ENCODE results near the gene CDK14.

CDK14 gene

GRCh38 chr7:90596671-90597562 lies 796 bp downstream of the CDK14 start:
- DNase-seq (ENCODE audit: low spot score) = no peak

- no peak for DNase-seq (ENCODE audit: low spot score)
These were observed 1.6 kb downstream of the CDK14 start for GRCh38 chr7:90597563-90598253.

GRCh38 chr7:90599038-90599437 lies 2.9 kb downstream of the CDK14 start:
- no peak for DNase-seq (ENCODE audit: low spot score)

GRCh38 chr7:90599892-90600555 lies 3.9 kb downstream of the CDK14 start:
- no peak for DNase-seq (ENCODE audit: low spot score)

- DNase-seq (ENCODE audit: low spot score) = no peak
These were observed 6.2 kb downstream of the CDK14 start for GRCh38 chr7:90602303-90602702.

GRCh38 chr7:90603346-90603745 lies 7.2 kb downstream of the CDK14 start:
- no peak for DNase-seq (ENCODE audit: low spot score)

- DNase-seq (ENCODE audit: low spot score) = no peak
These were observed 8.3 kb downstream of the CDK14 start for GRCh38 chr7:90604383-90604782.

GRCh38 chr7:90605055-90605454 lies 8.9 kb downstream of the CDK14 start:
- DNase-seq (ENCODE audit: low spot score) = no peak

GRCh38 chr7:90607196-90607595 lies 11.1 kb downstream of the CDK14 start:
- DNase-seq (ENCODE audit: low spot score) = peak; percentile 75

GRCh38 chr7:90610105-90610504 lies 14.0 kb downstream of the CDK14 start:
- DNase-seq (ENCODE audit: low spot score) = no peak

GRCh38 chr7:90611115-90611514 lies 15.0 kb downstream of the CDK14 start:
- DNase-seq (ENCODE audit: low spot score) = no peak

GRCh38 chr7:90613088-90613498 lies 17.0 kb downstream of the CDK14 start:
- DNase-seq (ENCODE audit: low spot score) = no peak

- no peak for DNase-seq (ENCODE audit: low spot score)
These were observed 21.3 kb downstream of the CDK14 start for GRCh38 chr7:90617442-90617841.

- DNase-seq (ENCODE audit: low spot score) = no peak
These were observed 22.8 kb downstream of the CDK14 start for GRCh38 chr7:90618876-90619275.

GRCh38 chr7:90621125-90621746 lies 25.1 kb downstream of the CDK14 start:
- DNase-seq (ENCODE audit: low spot score) = no peak

- DNase-seq (ENCODE audit: low spot score) = no peak
These were observed 25.6 kb downstream of the CDK14 start for GRCh38 chr7:90621747-90622140.

GRCh38 chr7:90622670-90623069 lies 26.5 kb downstream of the CDK14 start:
- DNase-seq (ENCODE audit: low spot score) = no peak

GRCh38 chr7:90624225-90624911 lies 28.2 kb downstream of the CDK14 start:
- DNase-seq (ENCODE audit: low spot score) = no peak

GRCh38 chr7:90625051-90625450 lies 28.9 kb downstream of the CDK14 start:
- no peak for DNase-seq (ENCODE audit: low spot score)

GRCh38 chr7:90625562-90625961 lies 29.4 kb downstream of the CDK14 start:
- DNase-seq (ENCODE audit: low spot score) = no peak

GRCh38 chr7:90626013-90626412 lies 29.9 kb downstream of the CDK14 start:
- DNase-seq (ENCODE audit: low spot score) = no peak

All from LoVo (cell line).